ENCODE data around the gene OR4Q3. TPM values are rescaled to one million over a fixed set of nuclear protein-coding genes. Genes with fewer than 3 reads are reported as not detected.
"Not testable (repeated sequence)": the region's sequence is repeated elsewhere in the genome, so short reads cannot be mapped to it uniquely, and the experiment has no call there.

OR4Q3 gene
- not detected for total RNA-seq

DNA sequence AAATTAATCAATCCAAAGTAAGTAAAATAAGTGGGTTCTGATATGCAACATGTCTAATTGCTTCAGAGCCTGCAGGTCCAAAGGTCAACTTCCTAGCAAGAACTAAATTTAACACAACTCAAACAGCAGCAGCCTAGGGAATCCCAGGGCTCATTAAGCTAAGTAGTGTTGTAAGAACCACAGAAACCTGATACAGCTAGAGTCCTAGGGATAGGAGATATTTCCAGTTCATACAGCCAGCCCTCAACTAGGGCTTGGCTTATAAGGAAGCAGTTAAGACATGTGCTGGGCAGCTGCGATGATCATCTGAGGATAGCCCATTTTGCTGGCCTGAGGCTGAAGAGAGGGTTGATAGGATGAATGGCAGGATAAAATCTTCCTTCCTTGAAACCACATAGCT lies at the start of gene OR4Q3:
OR4Q3 (plus strand) TSS at position 316 of the 400 bp plus-strand sequence.
- DNase-seq (ENCODE audit: low spot score in 2 of 2) (no peak), ATAC-seq (no peak)
- H3K27ac Mint-ChIP-seq, result no peak within 1 kb of the TSS
- no peaks in the 10 kb centered on the region for H3K36me3 Mint-ChIP-seq
- no peaks in the 10 kb centered on the region for H3K9me3 Mint-ChIP-seq

DNA sequence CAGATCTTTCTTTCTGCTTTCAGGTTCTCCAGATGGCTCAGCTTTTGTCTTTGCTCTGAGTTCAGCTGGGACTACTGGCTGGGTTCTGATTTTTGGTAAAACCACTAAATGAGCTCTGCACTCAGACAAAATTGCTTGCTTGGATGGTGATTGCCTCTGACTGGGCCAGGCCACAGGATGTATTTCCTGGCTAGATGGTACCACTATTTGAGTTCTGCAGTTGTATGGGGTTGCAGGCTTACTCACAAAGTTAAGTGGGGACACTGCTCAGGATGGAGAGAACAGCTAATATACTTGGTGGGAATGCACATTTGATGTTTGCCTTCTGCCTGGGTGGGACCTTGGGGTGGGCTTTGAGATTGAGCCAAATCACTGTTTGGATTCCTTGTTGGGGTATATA lies 14.0 kb upstream of the OR4Q3 start:
- ATAC-seq (no peak), DNase-seq (ENCODE audit: low spot score in 2 of 2) (no peak)
- Mint-ChIP-seq H3K9me3 (peaks cover 4 to 8% of the 10 kb centered on the region in 2 donors), H3K27ac (no peak overlapping the region), H3K36me3 (peaks cover 0 to 4% of the 10 kb centered on the region in 2 donors)

DNA sequence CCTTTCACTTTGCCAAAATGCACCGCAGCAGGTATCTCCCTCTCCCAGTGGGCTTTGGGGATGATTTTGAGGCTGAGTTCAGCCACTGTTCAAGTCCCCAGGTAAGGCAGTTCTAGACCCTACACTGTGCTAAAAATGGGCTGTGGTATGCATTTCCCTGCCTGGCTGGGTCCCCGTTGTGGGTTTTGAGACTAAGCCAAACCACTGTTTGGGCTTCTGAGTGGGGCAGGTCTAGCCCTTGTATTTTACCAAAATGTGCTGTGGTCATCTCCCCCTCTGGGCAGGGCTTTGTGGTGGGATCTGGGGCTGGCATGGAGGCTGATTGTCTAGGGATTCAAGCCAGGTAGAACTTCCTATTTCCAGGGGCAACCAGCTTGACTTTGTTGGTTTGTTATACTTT lies 13.6 kb upstream of the OR4Q3 start:
- DNase-seq (ENCODE audit: low spot score in 2 of 2) (no peak), ATAC-seq (no peak)
- Mint-ChIP-seq H3K9me3 (peaks cover 4 to 8% of the 10 kb centered on the region in 2 donors), H3K27ac (no peak overlapping the region), H3K36me3 (peaks cover 0 to 4% of the 10 kb centered on the region in 2 donors)

DNA sequence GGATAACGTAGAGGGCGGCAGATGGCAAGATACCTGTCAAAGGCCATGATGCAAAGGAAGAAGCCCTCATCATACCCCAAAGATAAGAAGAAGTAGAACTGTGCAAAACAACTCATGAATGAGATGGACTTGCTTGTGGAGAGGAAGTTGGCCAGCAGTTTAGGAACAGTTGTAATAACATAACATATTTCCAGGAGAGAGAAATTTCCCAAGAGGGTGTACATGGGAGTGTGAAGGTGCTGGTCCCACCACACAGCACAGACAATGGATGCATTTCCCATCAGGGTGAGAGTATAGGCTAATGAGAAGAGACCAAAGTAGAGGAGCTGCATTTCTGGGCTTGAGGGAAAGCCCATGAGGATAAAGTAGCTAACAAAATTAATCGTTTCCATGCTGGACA lies 9.5 kb upstream of the OR4Q3 start:
- DNase-seq (ENCODE audit: low spot score in 2 of 2); H3K36me3 Mint-ChIP-seq; H3K27ac Mint-ChIP-seq; ATAC-seq: not testable (repeated sequence)
- peaks cover 0 to 12% of the 10 kb centered on the region in 2 donors for H3K9me3 Mint-ChIP-seq

DNA sequence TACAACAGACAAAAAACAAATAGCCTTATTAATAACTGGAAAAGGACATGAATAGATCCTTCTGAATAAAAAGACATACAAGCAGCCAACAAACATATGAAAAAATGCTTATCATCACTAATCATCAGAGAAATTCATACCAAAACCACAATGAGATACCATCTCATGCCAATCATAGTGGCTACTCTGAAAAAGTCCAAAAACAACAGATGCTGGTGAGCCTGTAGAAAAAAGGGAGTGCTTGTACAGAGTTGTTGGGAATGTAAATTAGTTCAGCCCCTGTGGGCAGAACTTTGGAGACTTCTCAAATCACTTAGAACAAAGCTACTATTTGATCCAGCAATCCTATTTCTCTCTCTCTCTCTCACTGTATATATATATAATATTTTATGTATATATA lies 8.9 kb downstream of the OR4Q3 start:
- not testable (repeated sequence) for DNase-seq (ENCODE audit: low spot score in 2 of 2); H3K9me3 Mint-ChIP-seq; ATAC-seq

DNA sequence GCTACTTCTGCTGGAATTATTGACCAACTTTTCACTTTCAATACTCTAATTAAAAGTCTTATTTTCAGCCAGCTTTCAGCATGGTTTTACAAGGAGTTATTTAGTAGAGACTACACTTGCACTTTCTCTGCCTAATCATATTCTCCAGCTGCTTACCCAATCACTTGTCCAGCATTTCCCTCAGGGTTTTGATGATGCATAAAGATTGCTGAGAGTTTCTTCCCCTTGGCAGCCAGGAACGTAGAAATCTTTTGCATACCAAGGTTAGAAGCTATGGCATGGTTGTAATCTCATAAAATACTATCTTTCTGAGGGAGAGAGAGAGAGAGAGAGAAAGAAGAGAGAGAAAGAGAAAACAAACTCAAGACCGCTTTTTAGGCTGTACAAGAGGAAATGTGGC lies 10.8 kb downstream of the OR4Q3 start:
- ATAC-seq, result no peak
- no peaks in the 10 kb centered on the region for H3K9me3 Mint-ChIP-seq

More for the DNA sequence above, 8.9 kb downstream of the OR4Q3 start:
- H3K27ac Mint-ChIP-seq, H3K36me3 Mint-ChIP-seq: not testable (repeated sequence)

DNA sequence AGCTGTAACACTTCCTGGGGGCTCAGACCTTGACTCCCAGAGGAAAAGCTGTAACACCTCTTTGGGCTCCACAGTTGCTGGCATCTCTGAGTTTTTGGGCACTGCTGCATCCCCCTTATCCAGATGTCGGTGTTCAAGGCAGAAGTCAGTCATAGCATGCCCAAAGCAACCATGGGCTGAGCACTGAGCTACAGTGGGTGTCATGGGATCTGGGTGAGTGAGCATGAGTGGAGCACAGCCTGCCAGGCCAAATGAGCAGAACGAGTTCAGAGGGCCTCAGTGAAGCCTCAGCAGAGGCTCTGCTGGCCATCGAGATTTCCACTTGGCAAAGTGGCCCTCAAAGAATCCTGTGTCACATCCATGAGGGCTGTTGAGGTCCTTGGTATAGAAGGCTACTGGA lies 28.1 kb downstream of the OR4Q3 start:
- ATAC-seq; H3K9me3 Mint-ChIP-seq; DNase-seq (ENCODE audit: low spot score in 2 of 2); H3K27ac Mint-ChIP-seq: not testable (repeated sequence)
- peaks cover 0 to 16% of the 10 kb centered on the region in 2 donors for H3K36me3 Mint-ChIP-seq

More for the DNA sequence above, 10.8 kb downstream of the OR4Q3 start:
- no peak for DNase-seq (ENCODE audit: low spot score in 2 of 2)
- H3K27ac Mint-ChIP-seq, result no peak overlapping the region
- H3K36me3 Mint-ChIP-seq, result no peaks in the 10 kb centered on the region

DNA sequence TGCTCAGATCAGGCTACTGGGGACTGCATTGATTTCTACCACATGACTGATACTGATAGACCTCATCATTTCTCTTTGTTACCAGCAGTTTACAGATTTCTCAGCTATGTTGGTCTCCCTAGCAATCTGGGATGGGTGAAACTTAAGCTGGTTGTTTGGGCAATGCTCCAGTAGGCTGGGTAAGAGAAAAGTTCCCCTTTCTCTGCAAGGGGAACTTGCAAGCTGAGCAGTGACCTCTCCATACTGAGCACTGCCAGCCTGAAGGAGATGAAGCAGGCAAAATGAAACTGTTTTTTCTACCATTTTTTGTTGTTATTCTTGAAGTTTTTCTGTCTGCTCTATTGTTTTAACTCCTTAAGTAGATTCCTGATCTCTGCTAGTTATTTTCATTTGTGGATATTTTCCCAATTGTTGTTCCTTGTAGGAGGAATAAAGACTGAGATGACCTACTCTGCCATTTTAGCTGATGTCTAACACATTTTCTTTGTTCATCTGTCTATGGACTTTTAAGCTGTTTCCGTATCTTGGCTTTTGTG lies 28.6 kb downstream of the OR4Q3 start:
- Mint-ChIP-seq H3K27ac (no peak overlapping the region), H3K9me3 (peaks cover 9 to 10% of the 10 kb centered on the region in 2 donors), H3K36me3 (peaks cover 0 to 16% of the 10 kb centered on the region in 2 donors)

DNA sequence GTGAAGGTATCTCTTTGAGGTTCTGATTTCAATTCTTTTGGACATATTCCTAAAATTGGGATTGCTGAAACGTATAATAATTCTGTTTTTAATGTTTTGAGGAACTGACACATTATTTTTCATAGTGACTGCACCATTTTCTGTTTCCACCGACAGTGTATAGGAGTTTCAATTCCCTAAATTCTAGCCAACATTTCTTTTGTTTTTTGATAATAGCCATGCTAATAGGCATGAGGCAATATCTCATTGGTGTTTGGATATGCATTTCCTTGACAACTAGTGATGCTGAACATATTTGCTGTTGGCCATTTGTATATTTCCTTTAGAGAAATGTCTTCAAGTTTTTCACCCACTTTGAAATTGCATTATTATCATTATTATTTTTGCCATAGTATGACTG lies 29.1 kb downstream of the OR4Q3 start:
- not testable (repeated sequence) for ATAC-seq; H3K27ac Mint-ChIP-seq; H3K9me3 Mint-ChIP-seq; DNase-seq (ENCODE audit: low spot score in 2 of 2)
- peaks cover 0 to 16% of the 10 kb centered on the region in 2 donors for H3K36me3 Mint-ChIP-seq

More for the DNA sequence above, 28.6 kb downstream of the OR4Q3 start:
- no peak for DNase-seq (ENCODE audit: low spot score in 2 of 2)
- no peak for ATAC-seq

DNA sequence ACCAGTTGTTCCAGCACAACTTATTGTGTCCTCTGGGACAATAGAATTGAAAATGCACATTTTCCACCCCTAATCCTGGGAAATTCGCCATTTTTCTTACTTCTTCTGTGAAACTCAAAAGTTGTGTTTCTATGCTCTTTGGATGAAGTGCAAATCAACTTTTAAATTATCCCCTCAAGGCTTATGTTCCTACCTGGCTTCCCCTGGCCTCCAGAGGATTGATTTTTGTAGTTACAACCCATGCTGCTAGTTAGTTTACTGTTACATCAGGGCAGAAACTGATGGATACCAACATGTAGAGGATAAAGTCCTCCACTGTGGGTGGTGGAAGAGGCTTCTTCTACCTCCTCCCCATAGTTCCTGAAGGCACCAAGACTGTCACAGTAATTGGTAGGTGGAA lies 29.8 kb downstream of the OR4Q3 start, which contains the start of gene OR4M1:
OR4M1 (plus strand) TSS at position 301 of the 400 bp plus-strand sequence. CDS start 6,819 bp downstream, outside the sequence.
- H3K36me3 Mint-ChIP-seq, result peaks cover 0 to 16% of the 10 kb centered on the region in 2 donors
- not testable (repeated sequence) for DNase-seq (ENCODE audit: low spot score in 2 of 2); H3K27ac Mint-ChIP-seq; H3K9me3 Mint-ChIP-seq; ATAC-seq

DNA sequence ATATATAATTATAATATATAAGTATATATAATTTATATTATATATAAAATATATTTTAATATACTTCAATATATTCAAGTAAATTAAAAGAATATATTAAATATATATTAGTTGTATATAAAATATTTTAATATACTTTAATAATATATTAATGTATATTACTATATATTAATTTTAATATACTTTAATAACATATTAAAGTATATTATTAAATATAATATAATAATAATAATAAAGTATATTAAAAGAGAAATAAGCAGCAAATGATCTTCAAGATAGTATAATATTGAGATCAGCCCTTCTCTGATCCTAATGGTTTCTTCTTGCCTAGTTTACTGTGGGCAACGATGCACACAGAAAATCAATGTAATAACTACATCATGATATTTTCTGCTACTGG lies 32.2 kb downstream of the OR4Q3 start:
- Mint-ChIP-seq H3K9me3 (peaks cover 3 to 8% of the 10 kb centered on the region in 2 donors), H3K27ac (no peak overlapping the region), H3K36me3 (peaks cover 0 to 14% of the 10 kb centered on the region in 2 donors)
- no peak for ATAC-seq
- no peak for DNase-seq (ENCODE audit: low spot score in 2 of 2)

DNA sequence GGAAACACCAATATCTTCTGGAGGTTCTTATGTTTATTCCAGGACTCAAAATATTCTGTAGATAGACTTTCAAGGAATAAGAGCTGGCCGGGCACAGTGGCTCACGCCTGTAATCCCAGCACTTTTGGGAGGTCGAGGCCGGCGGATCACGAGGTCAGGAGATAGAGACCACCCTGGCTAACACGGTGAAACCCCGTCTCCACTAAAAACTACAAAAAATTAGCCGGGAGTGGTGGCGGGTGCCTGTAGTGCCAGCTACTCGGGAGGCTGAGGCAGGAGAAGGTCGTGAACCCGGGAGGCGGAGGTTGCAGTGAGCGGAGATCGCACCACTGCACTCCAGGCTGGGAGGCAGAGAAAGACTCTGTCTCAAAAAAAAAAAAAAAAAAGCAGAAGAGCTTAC lies 42.5 kb downstream of the OR4Q3 start:
- not testable (repeated sequence) for DNase-seq (ENCODE audit: low spot score in 2 of 2); H3K9me3 Mint-ChIP-seq; ATAC-seq; H3K27ac Mint-ChIP-seq; H3K36me3 Mint-ChIP-seq

DNA sequence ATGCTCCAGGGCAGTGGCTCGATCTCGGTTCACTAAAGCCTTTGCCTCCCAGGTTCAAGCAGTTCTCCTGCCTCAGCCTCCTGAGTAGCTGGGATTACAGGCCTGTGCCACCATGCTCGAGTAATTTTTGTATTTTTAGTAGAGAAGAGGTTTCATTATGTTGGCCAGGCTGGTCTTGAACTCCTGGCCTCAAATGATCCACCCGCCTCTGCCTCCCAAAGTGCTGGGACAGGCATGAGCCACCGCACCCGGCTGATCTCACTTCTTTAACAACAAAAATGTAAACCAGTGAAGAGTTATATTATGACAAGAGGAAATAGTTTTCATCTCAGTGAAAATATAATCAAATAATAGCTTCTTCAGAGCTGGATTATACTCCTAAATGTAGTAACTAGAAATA lies 43.9 kb downstream of the OR4Q3 start:
- not testable (repeated sequence) for H3K36me3 Mint-ChIP-seq; H3K9me3 Mint-ChIP-seq; ATAC-seq; DNase-seq (ENCODE audit: low spot score in 2 of 2); H3K27ac Mint-ChIP-seq

DNA sequence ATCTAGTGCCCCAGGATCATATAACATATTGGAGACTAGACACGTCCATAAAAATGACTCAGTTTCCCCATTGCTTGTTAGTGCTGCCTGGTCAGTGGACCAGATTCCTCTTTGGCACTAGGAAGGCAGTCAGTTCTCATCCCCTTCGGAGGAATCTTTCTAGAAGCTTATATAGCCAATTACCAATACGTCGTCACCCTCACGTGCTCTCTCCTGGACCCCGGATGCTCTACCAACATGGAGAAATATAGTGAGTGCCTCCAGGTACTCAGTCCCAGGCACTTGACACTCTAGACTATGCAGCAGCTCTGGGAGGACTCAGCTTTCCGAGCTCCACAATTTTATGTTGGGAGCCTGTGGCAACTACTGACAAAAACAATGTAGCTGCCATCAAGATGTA lies 44.8 kb downstream of the OR4Q3 start:
- H3K36me3 Mint-ChIP-seq; DNase-seq (ENCODE audit: low spot score in 2 of 2); ATAC-seq; H3K27ac Mint-ChIP-seq; H3K9me3 Mint-ChIP-seq: not testable (repeated sequence)

DNA sequence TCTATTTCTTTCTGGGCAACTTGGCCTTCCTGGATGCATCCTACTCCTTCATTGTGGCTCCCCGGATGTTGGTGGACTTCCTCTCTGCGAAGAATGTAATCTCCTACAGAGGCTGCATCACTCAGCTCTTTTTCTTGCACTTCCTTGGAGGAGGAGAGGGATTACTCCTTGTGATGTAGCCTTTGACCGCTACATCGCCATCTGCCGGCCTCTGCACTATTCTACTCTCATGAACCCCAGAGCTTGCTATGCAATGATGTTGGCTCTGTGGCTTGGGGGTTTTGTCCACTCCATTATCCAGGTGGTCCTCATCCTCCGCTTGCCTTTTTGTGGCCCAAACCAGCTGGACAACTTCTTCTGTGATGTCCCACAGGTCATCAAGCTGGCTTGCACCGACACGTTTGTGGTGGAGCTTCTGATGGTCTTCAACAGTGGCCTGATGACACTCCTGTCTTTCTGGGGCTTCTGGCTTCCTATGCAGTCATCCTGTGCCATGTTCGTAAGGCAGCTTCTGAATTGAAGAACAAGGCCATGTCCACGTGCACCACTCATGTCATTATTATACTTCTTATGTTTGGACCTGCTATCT lies 53.2 kb downstream of the OR4Q3 start:
- not testable (repeated sequence) for DNase-seq (ENCODE audit: low spot score in 2 of 2); H3K27ac Mint-ChIP-seq; ATAC-seq; H3K9me3 Mint-ChIP-seq; H3K36me3 Mint-ChIP-seq
